ENCODE results near the gene MAD1L1.

- no peak for TF ChIP-seq POLR2AphosphoS5 (IDR thresholded peaks at IDR 0.05; ENCODE audit: low read depth, low read length)
- no peak for TF ChIP-seq POLR2A (IDR thresholded peaks at IDR 0.05; ENCODE audit: low read depth, low read length)
Measured at GRCh38 chr7:2208712-2209111, 24.0 kb downstream of the MAD1L1 start.
